RWPE2 (cell line): ENCODE results near the gene IGFL1.
"Not testable (repeated sequence)": the region's sequence is repeated elsewhere in the genome, so short reads cannot be mapped to it uniquely, and the experiment has no call there.

ENCODE experiments used
- ATAC-seq: fragments of 200-7000 bp; cut with Tn5 transposase; 3 replicates; pipeline ENCODE4 v1.9.1; 2021; ENCODE audit warnings: low read depth
- DNase-seq: peaks from one replicate; pipeline ENCODE4 v3.0.0-alpha.2; 2020; ENCODE audit warnings: low spot score
- H3K27ac ChIP-seq: fragments of 450-650 bp; 2 replicates; pipeline ENCODE4 v1.5.1; 2017; ENCODE audit warnings: mild to moderate bottlenecking; ENCODE audit not compliant: poor library complexity, severe bottlenecking
- H3K27me3 ChIP-seq: fragments of 250-450 bp; sonication (Bioruptor Pico); 2 replicates; pipeline ENCODE4 v1.5.1; 2021; ENCODE audit warnings: mild to moderate bottlenecking, moderate library complexity; ENCODE audit not compliant: insufficient read depth, poor library complexity, severe bottlenecking
- H3K36me3 ChIP-seq: fragments of 250-450 bp; sonication (Bioruptor Pico); 2 replicates; pipeline ENCODE4 v1.5.1; 2020; ENCODE audit warnings: low read depth, mild to moderate bottlenecking, moderate library complexity
- H3K4me1 ChIP-seq: fragments of 250-450 bp; sonication (Bioruptor Pico); 2 replicates; pipeline ENCODE4 v1.5.1; 2021; ENCODE audit warnings: mild to moderate bottlenecking, moderate library complexity; ENCODE audit not compliant: insufficient read depth, poor library complexity, severe bottlenecking
- H3K4me3 ChIP-seq: fragments of 250-450 bp; sonication (Bioruptor Pico); 2 replicates; pipeline ENCODE4 v1.5.1; 2021; ENCODE audit warnings: mild to moderate bottlenecking, moderate library complexity; ENCODE audit not compliant: severe bottlenecking
- H3K9me3 ChIP-seq: fragments of 250-450 bp; sonication (Bioruptor Pico); 2 replicates; pipeline ENCODE4 v1.5.1; 2021; ENCODE audit warnings: mild to moderate bottlenecking, moderate library complexity; ENCODE audit not compliant: severe bottlenecking
- TF ChIP-seq, protein P1 (sequence below): fragments of 450-650 bp; IDR thresholded peaks from one replicate; pipeline ENCODE4 v1.5.1; 2017; ENCODE audit warnings: mild to moderate bottlenecking, moderate library complexity; ENCODE audit not compliant: poor library complexity, severe bottlenecking

The IGFL1 gene

GRCh38 chr19:46256855-46257254 is 27.3 kb downstream of the IGFL1 start:
- DNase-seq (no peak), ATAC-seq (0 out of 3 replicates have a peak, but pooled peaks have one; percentile 36)
- no peak overlapping the region for H3K27ac ChIP-seq
- no peaks in the 10 kb centered on the region for H3K9me3 ChIP-seq
- TF ChIP-seq, protein P1, sequence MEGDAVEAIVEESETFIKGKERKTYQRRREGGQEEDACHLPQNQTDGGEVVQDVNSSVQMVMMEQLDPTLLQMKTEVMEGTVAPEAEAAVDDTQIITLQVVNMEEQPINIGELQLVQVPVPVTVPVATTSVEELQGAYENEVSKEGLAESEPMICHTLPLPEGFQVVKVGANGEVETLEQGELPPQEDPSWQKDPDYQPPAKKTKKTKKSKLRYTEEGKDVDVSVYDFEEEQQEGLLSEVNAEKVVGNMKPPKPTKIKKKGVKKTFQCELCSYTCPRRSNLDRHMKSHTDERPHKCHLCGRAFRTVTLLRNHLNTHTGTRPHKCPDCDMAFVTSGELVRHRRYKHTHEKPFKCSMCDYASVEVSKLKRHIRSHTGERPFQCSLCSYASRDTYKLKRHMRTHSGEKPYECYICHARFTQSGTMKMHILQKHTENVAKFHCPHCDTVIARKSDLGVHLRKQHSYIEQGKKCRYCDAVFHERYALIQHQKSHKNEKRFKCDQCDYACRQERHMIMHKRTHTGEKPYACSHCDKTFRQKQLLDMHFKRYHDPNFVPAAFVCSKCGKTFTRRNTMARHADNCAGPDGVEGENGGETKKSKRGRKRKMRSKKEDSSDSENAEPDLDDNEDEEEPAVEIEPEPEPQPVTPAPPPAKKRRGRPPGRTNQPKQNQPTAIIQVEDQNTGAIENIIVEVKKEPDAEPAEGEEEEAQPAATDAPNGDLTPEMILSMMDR = no peak
- H3K4me3 ChIP-seq = no peak overlapping the region
- no peaks in the 10 kb centered on the region for H3K36me3 ChIP-seq
- peaks cover 7% of the 10 kb centered on the region for H3K4me1 ChIP-seq
- H3K27me3 ChIP-seq = no peaks in the 10 kb centered on the region

DNA sequence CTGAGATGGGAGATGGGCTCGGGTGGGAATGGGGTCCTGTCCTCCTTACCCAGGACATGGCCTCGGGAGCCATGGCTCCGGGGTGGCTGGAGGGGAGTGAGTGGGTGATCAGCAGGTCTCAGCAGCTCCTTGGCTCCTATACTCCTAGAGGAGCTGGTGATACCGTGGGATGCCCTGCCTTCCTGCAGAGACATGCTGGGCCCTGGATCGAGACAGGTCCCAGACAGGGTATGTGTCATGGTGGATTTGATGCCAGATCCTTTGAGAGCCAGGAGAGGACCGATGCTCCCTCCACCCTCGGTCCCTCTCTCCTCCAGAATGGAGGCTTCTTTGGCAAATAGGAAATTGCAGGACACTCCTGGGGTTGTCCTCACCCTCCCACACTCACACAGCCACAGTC is 32.0 kb downstream of the IGFL1 start:
- not testable (repeated sequence) for H3K27me3 ChIP-seq, H3K9me3 ChIP-seq, H3K4me3 ChIP-seq, H3K36me3 ChIP-seq, DNase-seq, H3K27ac ChIP-seq
- peaks cover 12% of the 10 kb centered on the region for H3K4me1 ChIP-seq
- ATAC-seq = peak; percentile 40; the same call in 2 of the 3 replicates

GRCh38 chr19:46262684-46263296 is 33.2 kb downstream of the IGFL1 start:
- peak; percentile 79 for ATAC-seq
- H3K4me3 ChIP-seq = not testable (repeated sequence)

GRCh38 chr19:46264801-46265200 is 35.3 kb downstream of the IGFL1 start:
- not testable (repeated sequence) for H3K4me1 ChIP-seq, H3K9me3 ChIP-seq, DNase-seq, ATAC-seq, H3K36me3 ChIP-seq, H3K27ac ChIP-seq, H3K4me3 ChIP-seq, H3K27me3 ChIP-seq

More at GRCh38 chr19:46262684-46263296, 33.2 kb downstream of the IGFL1 start:
- not testable (repeated sequence) for H3K27me3 ChIP-seq, DNase-seq, H3K9me3 ChIP-seq, H3K36me3 ChIP-seq
- Histone ChIP-seq H3K4me1 (peaks cover 12% of the 10 kb centered on the region), H3K27ac (peak overlapping the region; percentile 8)

DNA sequence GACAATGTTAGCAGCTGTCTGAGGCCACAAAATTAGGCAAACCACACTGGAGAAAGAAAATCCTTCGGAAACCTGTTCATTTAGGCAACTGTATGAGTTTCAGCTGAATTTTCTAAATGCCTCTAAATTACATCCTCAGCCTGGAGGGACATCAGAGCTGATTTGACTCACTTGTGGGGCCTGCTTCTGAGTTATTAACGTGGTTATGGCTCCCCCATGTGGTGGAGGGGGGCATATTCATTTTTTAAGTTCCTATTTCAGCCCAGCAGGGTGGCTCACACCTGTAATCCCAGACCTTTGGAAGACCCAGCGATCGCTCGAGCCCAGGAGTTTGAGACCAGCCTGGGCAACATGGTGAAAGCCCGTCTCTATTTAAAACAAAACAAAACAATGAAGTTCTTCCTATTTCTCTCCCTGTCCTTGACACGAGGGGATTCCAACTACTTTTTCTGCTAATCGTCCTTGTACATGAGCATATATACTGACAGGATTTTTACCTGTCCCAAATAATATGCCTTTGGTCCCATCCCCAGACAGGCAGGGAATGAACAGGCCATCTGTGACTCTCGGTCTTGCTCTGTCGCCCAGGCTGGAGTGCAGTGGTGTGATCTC is 35.8 kb downstream of the IGFL1 start:
- TF ChIP-seq, protein P1 = peak; percentile 87
- Histone ChIP-seq H3K4me1 (peaks cover 10% of the 10 kb centered on the region), H3K27ac (no peak overlapping the region), H3K4me3 (no peak overlapping the region), H3K9me3 (no peaks in the 10 kb centered on the region), H3K27me3 (no peaks in the 10 kb centered on the region), H3K36me3 (no peaks in the 10 kb centered on the region)
- ATAC-seq = peak; percentile 82
- DNase-seq = no peak

GRCh38 chr19:46269101-46269500 is 39.6 kb downstream of the IGFL1 start:
- DNase-seq = no peak
- TF ChIP-seq, protein P1 = no peak
- no peaks in the 10 kb centered on the region for H3K9me3 ChIP-seq
- peaks cover 13% of the 10 kb centered on the region for H3K4me1 ChIP-seq
- H3K36me3 ChIP-seq = no peaks in the 10 kb centered on the region
- ATAC-seq = no peak
- H3K27me3 ChIP-seq = no peaks in the 10 kb centered on the region
- no peak overlapping the region for H3K4me3 ChIP-seq
- no peak overlapping the region for H3K27ac ChIP-seq
